Esophagus mucosa (tissue), 1 donor: ENCODE data around the gene NRK. TPM values are rescaled to one million over a fixed set of nuclear protein-coding genes. Genes with fewer than 3 reads are reported as not detected.
"Not testable (repeated sequence)": the region's sequence is repeated elsewhere in the genome, so short reads cannot be mapped to it uniquely, and the experiment has no call there.

Experiments used
- ATAC-seq: fragments of 200-7000 bp; cut with Tn5 transposase; one replicate; pipeline ENCODE4 v1.9.1; 2020
- total RNA-seq: library from RNA; stranded (reverse); gene quantifications from one replicate; pipeline ENCODE4 v1.2.4, GENCODE V29; 2023
- donor health status: DM: yes; HTN: yes; CAD: no.

Gene NRK
- total RNA-seq, 1 donor from 2014 or later: not detected

GRCh38 chrX:105894721-105895120 is 72.4 kb downstream of the NRK start:
- no peak for ATAC-seq

- ATAC-seq: no peak
Measured at GRCh38 chrX:105909576-105909975, 87.2 kb downstream of the NRK start.

DNA sequence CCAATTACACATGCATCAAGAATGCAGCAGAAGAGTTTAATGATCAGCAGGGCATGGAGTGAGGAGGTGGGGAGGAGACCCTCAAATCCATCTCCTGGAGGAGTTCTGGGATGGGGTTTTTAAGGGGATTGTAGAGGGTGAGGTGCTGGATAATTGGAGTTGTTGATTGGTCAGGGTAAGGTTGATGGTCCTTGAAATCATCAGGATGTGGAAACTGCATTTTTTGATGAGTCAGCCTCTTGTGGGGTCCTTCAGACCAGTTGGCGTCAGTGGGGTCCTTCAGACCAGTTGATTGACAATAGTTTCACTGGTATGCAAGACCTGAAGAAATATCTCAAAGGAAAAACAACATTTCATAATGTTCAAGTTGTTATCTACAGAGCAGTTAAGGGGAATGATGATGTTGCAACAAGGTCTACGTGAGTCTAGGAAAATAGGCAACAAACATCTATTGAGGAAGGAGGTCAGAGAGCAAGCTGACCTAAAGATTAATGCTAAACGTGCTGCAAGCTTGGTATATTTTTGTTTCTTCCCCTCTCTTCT is 88.3 kb downstream of the NRK start:
- ATAC-seq: no peak

DNA sequence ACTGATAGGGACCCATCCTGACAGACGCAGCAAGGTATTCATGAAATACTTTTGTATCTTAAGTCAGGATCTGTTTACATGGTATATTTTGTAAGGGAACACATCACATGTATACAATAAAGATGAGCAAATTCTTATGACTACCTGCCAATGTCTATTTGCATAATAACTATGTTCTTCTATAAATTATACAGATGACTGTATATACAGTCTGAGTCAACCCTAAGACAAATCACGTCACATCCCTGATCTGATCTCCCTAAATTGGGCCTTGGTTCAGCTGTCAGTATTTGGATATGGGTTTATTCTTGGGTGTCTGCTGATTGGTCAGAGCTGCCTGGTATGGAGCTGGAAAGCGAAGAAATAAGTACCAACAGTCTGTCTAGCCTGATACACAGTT is 122.9 kb downstream of the NRK start:
- ATAC-seq: no peak

DNA sequence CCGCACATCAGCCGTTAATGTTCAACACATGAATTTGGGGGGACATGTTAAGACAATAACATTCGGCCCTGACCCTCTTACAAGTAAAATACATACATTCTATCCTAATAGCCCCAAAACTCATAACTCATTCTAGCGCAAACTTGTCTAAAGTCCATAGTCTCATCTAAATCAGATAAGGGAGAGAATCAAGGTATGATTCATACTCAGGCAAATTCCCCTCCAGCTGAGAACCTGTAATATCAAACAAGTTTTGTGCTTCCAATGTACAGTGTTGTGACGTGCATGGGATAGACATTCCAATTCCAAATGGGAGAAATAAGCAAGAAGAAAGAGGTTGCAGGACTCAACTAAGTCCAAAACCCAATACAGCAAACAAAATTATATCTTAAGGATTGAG is 147.1 kb downstream of the NRK start:
- ATAC-seq: no peak

- no peak for ATAC-seq
Measured at GRCh38 chrX:105972690-105973386, 150.5 kb downstream of the NRK start.

DNA sequence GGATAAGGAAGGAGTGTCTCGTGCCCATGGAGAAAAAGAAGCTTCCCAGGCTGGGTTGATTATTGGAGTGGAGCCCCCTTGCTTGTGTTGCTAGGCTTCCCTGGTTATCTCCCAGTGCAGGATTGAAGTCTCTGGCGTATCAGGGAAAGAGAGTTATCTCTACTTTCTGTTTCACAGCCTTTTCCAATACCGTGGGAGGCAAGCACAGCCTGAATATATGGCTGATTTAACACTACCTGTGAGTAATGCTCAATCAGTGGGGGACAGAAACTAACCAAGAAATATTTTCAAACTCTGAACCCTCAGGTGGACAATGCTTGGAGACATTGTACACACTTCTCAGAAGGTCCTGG is 151.0 kb downstream of the NRK start:
- ATAC-seq: no peak

GRCh38 chrX:105975382-105975781 is 153.0 kb downstream of the NRK start:
- ATAC-seq: no peak

DNA sequence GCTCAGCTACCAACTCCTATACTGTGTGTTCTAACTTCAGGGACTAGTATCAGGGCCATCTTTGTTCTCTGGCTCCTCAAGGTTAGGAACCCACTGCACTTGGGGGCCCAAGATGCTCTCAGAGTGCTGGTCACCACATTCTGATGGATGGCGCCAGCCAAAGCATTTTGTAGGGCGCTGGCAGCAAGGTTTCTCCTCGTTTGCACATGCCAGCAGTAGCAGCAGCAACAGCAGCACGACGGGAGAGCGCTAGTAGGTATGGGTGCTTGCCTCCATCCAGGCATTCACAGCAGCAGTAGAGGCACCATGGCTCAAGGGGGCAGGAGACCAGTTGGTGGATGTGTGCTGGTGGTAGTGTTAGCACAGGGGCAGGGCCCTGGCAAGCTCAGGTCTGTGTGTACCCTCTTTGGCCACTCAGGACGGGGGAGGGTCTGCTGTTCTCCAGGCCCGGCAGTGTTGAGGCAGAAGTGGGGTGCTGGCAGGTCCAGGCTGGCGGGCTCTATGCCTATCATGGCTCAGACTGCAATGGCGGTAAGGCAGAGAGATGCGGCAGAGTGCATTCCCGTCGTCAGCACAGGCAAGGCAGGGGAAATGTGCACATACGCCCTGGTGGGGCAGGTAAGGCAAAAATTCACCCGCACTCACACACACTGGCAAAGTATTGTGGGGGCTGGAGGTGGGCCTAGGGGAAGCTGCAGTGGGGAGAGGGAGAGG is 159.6 kb downstream of the NRK start:
- ATAC-seq: no peak

GRCh38 chrX:105988487-105988886 is 166.1 kb downstream of the NRK start:
- ATAC-seq: not testable (repeated sequence)

- no peak for ATAC-seq
Measured at GRCh38 chrX:105999294-105999693, 177.0 kb downstream of the NRK start.

GRCh38 chrX:106000203-106000602 is 177.9 kb downstream of the NRK start:
- ATAC-seq: no peak

- not testable (repeated sequence) for ATAC-seq
Measured at GRCh38 chrX:106000609-106001008, 178.3 kb downstream of the NRK start.

DNA sequence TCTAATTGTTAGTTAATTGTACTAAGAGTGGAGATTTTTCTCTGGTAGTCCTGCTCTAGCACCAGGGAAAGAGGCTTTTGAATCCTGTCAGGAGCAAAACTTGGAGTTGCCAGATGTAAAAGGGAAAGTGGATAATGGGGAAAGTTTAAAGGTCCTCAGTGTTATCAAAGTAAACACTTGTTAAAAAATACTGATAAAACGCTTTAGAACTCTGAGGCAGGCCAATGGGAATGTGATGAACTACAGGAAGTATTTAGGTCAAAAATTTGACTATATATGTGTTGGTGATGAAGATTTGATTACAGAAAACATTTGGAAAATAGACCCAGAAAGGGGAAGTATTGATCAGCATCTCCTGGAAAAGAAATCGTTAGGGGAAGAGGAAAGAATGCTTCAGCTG is 183.3 kb downstream of the NRK start:
- no peak for ATAC-seq

DNA sequence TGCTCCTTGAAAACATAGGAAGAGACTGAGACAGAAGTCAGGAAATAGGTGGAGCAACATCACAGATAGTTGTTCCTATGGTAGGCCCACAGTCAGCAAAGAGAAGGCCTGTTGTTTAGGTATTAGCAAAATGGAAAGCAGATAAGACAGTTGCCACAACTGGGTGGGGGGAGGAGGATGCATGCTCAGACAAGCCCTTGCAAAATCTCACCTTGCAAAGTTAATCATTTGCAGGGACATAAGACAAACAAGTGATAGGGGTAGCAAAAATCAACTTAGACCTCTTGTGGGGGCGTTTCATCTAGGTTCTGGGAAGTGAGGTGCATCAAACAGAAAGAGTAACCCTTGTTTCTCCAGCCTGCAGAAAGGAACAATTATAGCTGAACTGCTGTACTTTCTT is 185.5 kb downstream of the NRK start:
- ATAC-seq: no peak

Other genes starting within 250 kb of the NRK start
- not detected for gene SERPINA7, start 216.2 kb downstream of the NRK start, total RNA-seq